ENCODE results near the gene RNF182.

Gene RNF182

GRCh38 chr6:13986700-13987399 lies 62.1 kb downstream of the RNF182 start:
- Histone ChIP-seq H3K36me3 (ENCODE audit: control insufficient read depth, insufficient read depth, low read length) (no peaks in the 10 kb centered on the region), H3K4me1 (ENCODE audit: control insufficient read depth, insufficient read depth, low read length) (no peaks in the 10 kb centered on the region), H3K4me3 (ENCODE audit: low read length) (no peak overlapping the region), H3K9me3 (ENCODE audit: control insufficient read depth, insufficient read depth, low read length) (no peaks in the 10 kb centered on the region), H3K27ac (ENCODE audit: low read length) (no peak overlapping the region), H3K27me3 (ENCODE audit: control insufficient read depth, insufficient read depth, low read length) (no peaks in the 10 kb centered on the region)
- DNase-seq (ENCODE audit: low read depth, low spot score) = no peak
- no CpG with 5 or more reads among the region's 4 CpGs for WGBS (ENCODE audit: insufficient coverage, insufficient read length)

GRCh38 chr6:13987400-13987865 lies 62.7 kb downstream of the RNF182 start:
- Histone ChIP-seq H3K4me3 (ENCODE audit: low read length) (no peak overlapping the region), H3K36me3 (ENCODE audit: control insufficient read depth, insufficient read depth, low read length) (no peaks in the 10 kb centered on the region), H3K4me1 (ENCODE audit: control insufficient read depth, insufficient read depth, low read length) (no peaks in the 10 kb centered on the region), H3K27me3 (ENCODE audit: control insufficient read depth, insufficient read depth, low read length) (no peaks in the 10 kb centered on the region), H3K9me3 (ENCODE audit: control insufficient read depth, insufficient read depth, low read length) (no peaks in the 10 kb centered on the region), H3K27ac (ENCODE audit: low read length) (no peak overlapping the region)
- DNase-seq (ENCODE audit: low read depth, low spot score) = no peak
- no CpG with 5 or more reads among the region's 11 CpGs for WGBS (ENCODE audit: insufficient coverage, insufficient read length)

- Histone ChIP-seq H3K9me3 (ENCODE audit: control insufficient read depth, insufficient read depth, low read length) (no peaks in the 10 kb centered on the region), H3K27me3 (ENCODE audit: control insufficient read depth, insufficient read depth, low read length) (no peaks in the 10 kb centered on the region), H3K4me3 (ENCODE audit: low read length) (no peak overlapping the region), H3K36me3 (ENCODE audit: control insufficient read depth, insufficient read depth, low read length) (no peaks in the 10 kb centered on the region), H3K27ac (ENCODE audit: low read length) (no peak overlapping the region), H3K4me1 (ENCODE audit: control insufficient read depth, insufficient read depth, low read length) (no peaks in the 10 kb centered on the region)
- WGBS (ENCODE audit: insufficient coverage, insufficient read length) = no CpG with 5 or more reads among the region's 5 CpGs
- DNase-seq (ENCODE audit: low read depth, low spot score) = no peak
These were observed 63.4 kb downstream of the RNF182 start for GRCh38 chr6:13988049-13988738.

GRCh38 chr6:13988908-13989307 lies 64.2 kb downstream of the RNF182 start:
- no CpG with 5 or more reads among the region's 2 CpGs for WGBS (ENCODE audit: insufficient coverage, insufficient read length)

GRCh38 chr6:13989496-13990144 lies 64.9 kb downstream of the RNF182 start:
- Histone ChIP-seq H3K27ac (ENCODE audit: low read length) (no peak overlapping the region), H3K27me3 (ENCODE audit: control insufficient read depth, insufficient read depth, low read length) (no peaks in the 10 kb centered on the region), H3K9me3 (ENCODE audit: control insufficient read depth, insufficient read depth, low read length) (no peaks in the 10 kb centered on the region), H3K4me3 (ENCODE audit: low read length) (no peak overlapping the region), H3K36me3 (ENCODE audit: control insufficient read depth, insufficient read depth, low read length) (no peaks in the 10 kb centered on the region), H3K4me1 (ENCODE audit: control insufficient read depth, insufficient read depth, low read length) (no peaks in the 10 kb centered on the region)
- DNase-seq (ENCODE audit: low read depth, low spot score) = no peak
- no CpG with 5 or more reads among the region's 7 CpGs for WGBS (ENCODE audit: insufficient coverage, insufficient read length)

More at GRCh38 chr6:13988908-13989307, 64.2 kb downstream of the RNF182 start:
- Histone ChIP-seq H3K27ac (ENCODE audit: low read length) (no peak overlapping the region), H3K9me3 (ENCODE audit: control insufficient read depth, insufficient read depth, low read length) (no peaks in the 10 kb centered on the region), H3K4me1 (ENCODE audit: control insufficient read depth, insufficient read depth, low read length) (no peaks in the 10 kb centered on the region), H3K4me3 (ENCODE audit: low read length) (no peak overlapping the region), H3K27me3 (ENCODE audit: control insufficient read depth, insufficient read depth, low read length) (no peaks in the 10 kb centered on the region), H3K36me3 (ENCODE audit: control insufficient read depth, insufficient read depth, low read length) (no peaks in the 10 kb centered on the region)
- no peak for DNase-seq (ENCODE audit: low read depth, low spot score)

- no peaks in the 10 kb centered on the region for H3K4me1 ChIP-seq (ENCODE audit: control insufficient read depth, insufficient read depth, low read length)
- H3K9me3 ChIP-seq (ENCODE audit: control insufficient read depth, insufficient read depth, low read length) = no peaks in the 10 kb centered on the region
- no peak overlapping the region for H3K4me3 ChIP-seq (ENCODE audit: low read length)
- H3K36me3 ChIP-seq (ENCODE audit: control insufficient read depth, insufficient read depth, low read length) = no peaks in the 10 kb centered on the region
- no peak for DNase-seq (ENCODE audit: low read depth, low spot score)
- WGBS (ENCODE audit: insufficient coverage, insufficient read length) = no CpG with 5 or more reads among the region's 3 CpGs
- H3K27me3 ChIP-seq (ENCODE audit: control insufficient read depth, insufficient read depth, low read length) = no peaks in the 10 kb centered on the region
- H3K27ac ChIP-seq (ENCODE audit: low read length) = no peak overlapping the region
These were observed 66.0 kb downstream of the RNF182 start for GRCh38 chr6:13990796-13991195.

GRCh38 chr6:13991393-13991792 lies 66.6 kb downstream of the RNF182 start:
- Histone ChIP-seq H3K27ac (ENCODE audit: low read length) (no peak overlapping the region), H3K4me1 (ENCODE audit: control insufficient read depth, insufficient read depth, low read length) (no peaks in the 10 kb centered on the region), H3K27me3 (ENCODE audit: control insufficient read depth, insufficient read depth, low read length) (no peaks in the 10 kb centered on the region), H3K36me3 (ENCODE audit: control insufficient read depth, insufficient read depth, low read length) (no peaks in the 10 kb centered on the region), H3K9me3 (ENCODE audit: control insufficient read depth, insufficient read depth, low read length) (no peaks in the 10 kb centered on the region), H3K4me3 (ENCODE audit: low read length) (no peak overlapping the region)
- DNase-seq (ENCODE audit: low read depth, low spot score) = no peak
- WGBS (ENCODE audit: insufficient coverage, insufficient read length) = no CpG with 5 or more reads among the region's 6 CpGs

- no peaks in the 10 kb centered on the region for H3K4me1 ChIP-seq (ENCODE audit: control insufficient read depth, insufficient read depth, low read length)
These were observed 67.8 kb downstream of the RNF182 start for GRCh38 chr6:13992417-13993055.

GRCh38 chr6:13993416-13993815 lies 68.7 kb downstream of the RNF182 start:
- WGBS (ENCODE audit: insufficient coverage, insufficient read length) = no CpG with 5 or more reads among the region's 2 CpGs
- no peaks in the 10 kb centered on the region; the same call in 1 of the 2 replicates for H3K4me1 ChIP-seq (ENCODE audit: control insufficient read depth, insufficient read depth, low read length)
- no peak for DNase-seq (ENCODE audit: low read depth, low spot score)

More at GRCh38 chr6:13992417-13993055, 67.8 kb downstream of the RNF182 start:
- H3K36me3 ChIP-seq (ENCODE audit: control insufficient read depth, insufficient read depth, low read length) = no peaks in the 10 kb centered on the region
- DNase-seq (ENCODE audit: low read depth, low spot score) = no peak
- no peak overlapping the region for H3K27ac ChIP-seq (ENCODE audit: low read length)
- no CpG with 5 or more reads among the region's 5 CpGs for WGBS (ENCODE audit: insufficient coverage, insufficient read length)
- no peaks in the 10 kb centered on the region for H3K9me3 ChIP-seq (ENCODE audit: control insufficient read depth, insufficient read depth, low read length)
- H3K4me3 ChIP-seq (ENCODE audit: low read length) = no peak overlapping the region
- no peaks in the 10 kb centered on the region for H3K27me3 ChIP-seq (ENCODE audit: control insufficient read depth, insufficient read depth, low read length)

GRCh38 chr6:13998356-13998755 lies 73.6 kb downstream of the RNF182 start:
- H3K36me3 ChIP-seq (ENCODE audit: control insufficient read depth, insufficient read depth, low read length) = no peaks in the 10 kb centered on the region
- no peak overlapping the region for H3K27ac ChIP-seq (ENCODE audit: low read length)
- no peaks in the 10 kb centered on the region for H3K9me3 ChIP-seq (ENCODE audit: control insufficient read depth, insufficient read depth, low read length)
- H3K4me1 ChIP-seq (ENCODE audit: control insufficient read depth, insufficient read depth, low read length) = no peaks in the 10 kb centered on the region; the same call in 1 of the 2 replicates
- H3K27me3 ChIP-seq (ENCODE audit: control insufficient read depth, insufficient read depth, low read length) = no peaks in the 10 kb centered on the region
- no peak overlapping the region for H3K4me3 ChIP-seq (ENCODE audit: low read length)
- DNase-seq (ENCODE audit: low read depth, low spot score) = no peak
- WGBS (ENCODE audit: insufficient coverage, insufficient read length) = no CpG with 5 or more reads among the region's 3 CpGs

More at GRCh38 chr6:13993416-13993815, 68.7 kb downstream of the RNF182 start:
- H3K9me3 ChIP-seq (ENCODE audit: control insufficient read depth, insufficient read depth, low read length) = no peaks in the 10 kb centered on the region
- H3K27me3 ChIP-seq (ENCODE audit: control insufficient read depth, insufficient read depth, low read length) = no peaks in the 10 kb centered on the region
- H3K4me3 ChIP-seq (ENCODE audit: low read length) = no peak overlapping the region
- no peak overlapping the region for H3K27ac ChIP-seq (ENCODE audit: low read length)
- H3K36me3 ChIP-seq (ENCODE audit: control insufficient read depth, insufficient read depth, low read length) = no peaks in the 10 kb centered on the region
